Measurements from ENCODE around the gene TMPRSS7.
A peak's percentile ranks its signal among the peaks of the same experiment; 100 is the strongest.

The TMPRSS7 gene

DNA sequence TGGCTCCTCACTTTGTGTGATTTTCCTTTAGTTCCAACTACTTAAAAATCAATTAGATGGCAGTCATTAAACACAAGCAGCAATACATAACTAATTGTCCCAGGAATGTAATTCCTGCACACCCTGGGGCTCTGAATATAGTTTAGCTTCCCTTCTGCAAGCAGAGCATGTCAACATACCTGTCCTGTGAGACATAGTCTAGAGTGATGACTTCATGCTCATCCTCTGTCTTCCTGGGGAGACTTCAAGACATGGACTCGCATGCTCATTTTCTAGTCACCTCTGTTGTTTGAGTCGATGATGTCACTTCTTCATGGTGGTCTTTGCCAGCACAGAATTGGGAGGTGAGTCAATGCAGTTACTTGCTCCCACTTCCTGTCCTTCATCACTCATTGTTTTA lies 67.4 kb downstream of the TMPRSS7 start:
- DNase-seq, result no peak

DNA sequence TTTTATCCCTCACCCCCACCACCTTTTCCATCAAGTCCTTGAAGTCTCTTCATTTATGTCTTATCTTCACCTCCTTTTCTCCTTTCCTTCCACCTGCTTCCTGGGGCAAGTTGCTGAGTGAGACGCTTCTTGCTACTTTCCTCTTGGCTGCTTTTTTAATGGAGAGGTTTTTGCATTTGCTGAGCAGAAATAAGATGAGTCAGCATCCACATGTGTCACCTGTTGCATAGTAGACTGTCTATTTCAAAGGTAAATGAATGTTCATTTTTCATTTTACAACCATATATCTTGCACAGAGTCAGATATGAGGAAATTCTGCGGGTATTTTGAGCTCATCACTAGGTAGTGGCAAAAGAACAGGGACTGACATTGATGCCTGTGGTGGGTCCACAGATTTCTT lies 70.2 kb downstream of the TMPRSS7 start:
- no peak for DNase-seq

DNA sequence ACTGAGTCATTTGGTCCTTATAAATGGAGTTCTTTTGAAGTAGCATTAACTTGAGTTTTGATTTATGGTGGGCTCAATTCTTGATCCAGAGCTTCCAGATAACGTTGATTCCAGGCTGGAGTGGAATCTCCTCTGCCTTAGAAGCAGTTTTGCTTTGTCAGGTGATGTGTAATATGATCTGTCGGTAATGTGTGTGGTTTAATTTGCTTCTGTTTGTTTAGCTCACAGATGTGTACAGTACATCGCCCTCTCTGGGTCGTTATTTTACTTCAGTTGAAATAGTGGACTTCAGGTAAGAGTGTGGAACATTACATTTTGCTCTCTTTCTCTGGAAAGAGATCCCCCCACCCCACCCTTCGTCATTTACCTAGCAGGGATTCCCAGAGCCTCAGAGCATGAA lies 74.8 kb downstream of the TMPRSS7 start:
- no peak for DNase-seq

DNA sequence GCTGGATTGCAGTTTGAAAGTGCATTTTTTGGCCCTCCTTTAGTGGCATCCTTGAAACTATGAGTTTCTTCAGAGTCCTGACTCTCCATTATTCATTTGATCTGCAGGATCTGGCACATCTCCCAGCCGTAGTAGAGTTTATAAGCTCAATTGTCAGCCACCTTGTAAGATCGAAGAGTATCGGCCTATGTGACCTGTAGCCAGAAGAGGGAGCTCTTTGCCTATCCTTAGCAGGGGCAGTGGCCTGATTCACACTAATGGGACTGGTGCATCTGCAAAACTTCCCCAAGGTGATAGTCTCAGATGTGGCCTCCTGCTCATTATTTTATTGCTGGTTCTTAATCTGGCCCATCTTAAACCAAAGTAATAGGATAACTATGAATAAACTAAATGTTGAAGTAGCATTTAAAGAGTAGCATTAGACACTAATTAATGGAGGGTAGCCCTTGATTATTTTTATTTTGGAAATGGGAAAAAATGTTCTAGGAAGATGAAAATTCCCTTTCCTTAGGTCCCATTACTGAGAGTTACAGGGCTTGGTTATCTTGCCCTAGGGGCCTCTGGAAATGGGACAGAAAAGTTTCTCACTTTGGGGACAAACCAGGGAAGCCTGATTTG lies 77.4 kb downstream of the TMPRSS7 start:
- peak; percentile 81 for DNase-seq

DNA sequence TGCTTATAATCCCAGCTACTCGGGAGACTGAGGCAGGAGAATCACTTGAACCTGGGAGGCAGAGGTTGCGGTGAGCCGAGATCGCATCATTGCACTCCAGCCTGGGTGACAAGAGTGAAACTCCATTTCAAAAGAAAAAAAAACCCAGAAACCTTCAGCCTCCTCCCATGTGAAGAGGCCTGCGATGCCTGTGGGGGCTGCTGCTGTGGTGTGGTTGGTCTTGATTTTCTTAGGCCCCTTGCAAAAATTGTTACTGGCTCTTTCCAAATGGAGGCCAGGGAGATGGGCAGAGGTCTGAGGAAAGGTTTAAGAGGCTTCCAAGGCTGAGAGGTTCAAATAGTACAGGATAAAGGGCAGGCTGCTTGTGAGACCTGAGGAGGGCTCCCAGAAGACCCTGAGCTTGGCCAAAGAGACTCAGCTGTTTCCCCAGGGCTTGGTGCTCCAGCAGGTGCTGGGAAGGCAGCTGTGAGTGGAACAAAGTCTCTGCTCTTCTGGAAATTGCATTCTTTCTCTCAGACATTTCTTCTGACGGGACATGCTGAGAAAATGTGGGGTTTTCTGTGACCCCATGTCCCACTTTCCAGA lies 80.1 kb downstream of the TMPRSS7 start:
- DNase-seq, result no peak

DNA sequence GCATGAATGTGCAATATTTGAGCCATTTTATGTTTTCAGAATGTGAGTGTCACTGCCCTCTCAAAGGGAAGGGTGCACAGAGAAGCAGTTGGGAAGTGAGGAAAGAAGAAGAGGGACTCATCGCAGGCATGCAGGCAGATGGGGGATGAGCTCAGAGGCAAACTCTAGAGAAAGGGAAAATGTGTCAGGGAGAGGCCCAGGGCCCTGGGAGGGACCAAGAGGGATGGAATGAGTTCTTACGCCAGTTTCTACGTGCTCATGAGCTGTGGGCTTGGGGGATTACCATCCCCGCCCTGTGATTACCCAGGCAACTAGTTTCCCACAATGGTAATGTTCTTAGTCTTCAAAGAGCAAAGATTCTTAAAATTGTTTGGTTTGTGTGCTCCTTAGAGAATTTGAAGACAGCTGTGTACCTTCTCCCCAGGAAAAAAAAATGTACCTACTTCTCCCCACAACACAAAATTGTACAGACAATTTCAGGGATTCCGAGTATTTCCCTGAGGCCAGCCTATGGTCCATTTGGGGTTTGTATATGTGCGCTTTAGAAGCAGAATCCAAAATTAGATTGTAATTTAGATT lies 80.7 kb downstream of the TMPRSS7 start:
- no peak for DNase-seq

DNA sequence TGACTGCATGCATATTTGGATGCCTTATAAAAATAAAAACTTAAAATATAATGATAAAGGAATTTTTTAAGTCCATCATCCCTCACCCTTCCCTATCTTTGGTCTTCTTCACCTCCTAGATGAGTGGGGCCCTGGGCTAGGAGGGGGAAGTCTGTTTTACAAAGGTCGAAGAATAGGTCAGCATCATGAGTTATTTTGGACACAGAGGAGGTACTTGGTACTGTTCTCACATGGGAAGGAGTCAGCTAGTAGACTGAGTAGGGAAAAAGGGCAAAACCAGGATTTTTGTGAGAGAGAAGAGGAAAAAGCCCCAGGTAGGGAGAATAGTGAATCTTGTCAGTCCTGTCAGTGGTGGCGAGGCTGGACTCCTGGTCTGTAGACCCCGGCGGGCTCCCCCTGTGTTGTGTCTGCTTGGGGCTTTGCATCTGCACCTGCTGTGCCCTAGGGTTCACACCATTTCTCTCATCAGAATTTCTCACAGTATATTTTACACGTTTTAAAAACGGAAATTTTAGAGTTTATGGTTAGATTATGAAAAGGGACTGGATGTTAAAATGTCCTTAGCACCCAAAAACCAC lies 81.4 kb downstream of the TMPRSS7 start:
- no peak for DNase-seq

DNA sequence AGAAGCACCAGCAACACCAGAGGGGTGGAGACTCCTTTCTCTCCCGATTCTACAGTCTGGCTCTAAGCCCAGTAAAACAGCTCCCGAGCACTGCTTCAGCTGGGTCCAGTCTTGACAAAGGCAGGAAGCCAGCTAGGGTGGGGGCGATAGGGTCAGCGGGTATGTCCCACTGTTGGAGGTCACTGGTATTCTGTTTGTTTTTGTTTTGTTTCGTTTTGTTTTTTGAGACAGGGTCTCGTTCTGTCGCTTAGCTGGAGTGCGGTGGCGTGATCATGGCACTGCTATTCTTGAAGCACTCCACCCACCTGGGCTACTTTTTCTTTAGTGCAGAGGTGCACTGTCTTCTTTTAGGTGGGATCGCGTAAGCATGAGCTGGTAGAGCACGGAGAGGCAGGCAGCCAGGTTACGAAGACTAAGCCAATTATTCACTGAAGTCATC lies 82.2 kb downstream of the TMPRSS7 start:
- DNase-seq, result no peak

DNA sequence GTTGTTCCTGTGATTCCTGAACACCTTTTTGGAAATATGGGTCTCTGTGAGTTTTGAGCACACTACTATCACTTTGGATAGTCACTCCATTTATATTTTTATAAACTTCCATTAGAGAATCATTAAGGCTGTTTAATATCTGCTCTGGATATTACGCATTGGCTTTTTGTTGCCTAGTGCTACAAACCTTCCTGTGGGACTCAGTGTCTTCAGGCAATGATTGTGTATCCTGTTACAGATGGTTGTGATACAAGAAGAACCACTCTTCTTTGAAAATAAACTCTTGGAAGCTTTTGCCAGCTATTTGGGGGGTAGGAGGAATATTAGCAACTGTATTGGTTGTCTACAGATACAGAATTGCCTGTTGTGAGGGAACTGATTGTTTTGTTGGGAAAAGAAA lies 82.9 kb downstream of the TMPRSS7 start:
- no peak for DNase-seq

DNA sequence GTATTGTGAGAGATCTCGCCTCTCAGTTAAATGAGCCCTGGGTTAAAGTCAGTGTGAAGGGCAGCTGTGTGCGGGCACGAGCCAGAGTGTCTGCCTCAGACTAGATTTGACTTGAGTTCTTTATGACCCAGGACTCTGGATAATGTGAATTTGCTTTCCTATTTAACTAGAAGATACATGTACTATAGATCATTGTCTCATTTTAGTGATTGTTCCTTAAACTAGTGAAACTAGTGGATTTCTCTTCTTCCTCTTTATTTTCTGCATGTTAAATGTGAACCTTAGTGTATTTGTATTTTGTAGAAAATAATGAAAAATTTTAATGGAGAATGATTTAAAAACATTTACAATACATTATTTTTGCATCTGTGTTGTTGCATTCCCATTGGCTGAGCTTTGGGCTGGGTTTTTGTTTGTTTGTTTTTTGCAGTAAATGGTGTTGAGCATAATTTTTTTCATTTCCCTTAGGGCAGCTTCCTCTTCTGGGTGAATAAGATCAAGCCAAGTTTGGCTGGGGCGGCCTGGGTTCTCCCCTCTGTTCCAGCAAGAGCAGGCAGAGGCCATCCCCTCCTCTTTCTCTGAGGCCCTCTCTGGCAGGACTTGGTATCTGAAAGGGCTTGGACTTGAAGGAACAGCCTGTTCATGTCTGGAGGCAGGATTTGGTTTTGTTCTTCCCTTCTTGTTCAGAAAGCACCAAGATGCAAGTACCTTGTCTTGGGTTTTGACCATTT lies 83.5 kb downstream of the TMPRSS7 start:
- no peak for DNase-seq

DNA sequence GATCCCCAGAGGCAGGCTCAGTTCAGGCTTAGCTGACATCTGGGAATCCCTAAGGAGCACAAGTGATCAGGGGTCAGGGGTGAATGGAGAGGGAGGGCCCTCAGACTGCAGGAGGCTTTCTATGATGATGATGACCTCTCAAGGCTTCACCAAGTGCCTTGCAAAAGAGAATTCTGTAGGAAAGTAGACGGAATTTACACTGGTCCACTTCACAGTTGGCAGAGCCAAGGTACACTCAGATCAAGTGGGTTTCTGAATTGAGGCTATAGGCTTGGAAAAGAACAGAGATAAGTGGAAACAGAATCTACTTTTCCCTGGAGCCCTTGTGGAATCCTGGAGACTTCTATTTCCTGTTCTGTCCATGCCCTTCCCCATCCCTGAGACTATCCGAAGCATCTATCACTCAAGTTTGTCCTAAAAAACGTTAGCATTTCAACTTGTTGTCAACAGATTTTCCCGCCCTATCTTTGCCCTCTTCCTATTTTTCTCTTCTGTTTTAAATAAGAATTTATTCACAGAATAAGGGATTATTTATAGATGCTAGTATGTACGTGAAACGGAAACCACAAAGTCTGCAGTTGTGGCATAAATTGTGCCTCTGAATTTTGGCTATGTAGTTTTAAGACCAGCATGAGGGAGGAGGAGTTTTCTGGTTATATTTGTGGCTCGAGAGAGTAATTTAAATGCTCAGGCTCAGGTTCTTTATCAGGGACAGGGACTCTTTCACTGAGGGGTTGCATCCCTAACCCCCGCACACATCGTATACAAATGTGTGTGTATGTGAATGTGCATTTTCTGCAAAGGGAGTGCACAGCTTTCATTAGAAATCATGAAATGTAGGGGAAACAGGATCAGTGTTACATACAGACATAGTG lies 85.7 kb downstream of the TMPRSS7 start:
- peak; percentile 38 for DNase-seq

DNA sequence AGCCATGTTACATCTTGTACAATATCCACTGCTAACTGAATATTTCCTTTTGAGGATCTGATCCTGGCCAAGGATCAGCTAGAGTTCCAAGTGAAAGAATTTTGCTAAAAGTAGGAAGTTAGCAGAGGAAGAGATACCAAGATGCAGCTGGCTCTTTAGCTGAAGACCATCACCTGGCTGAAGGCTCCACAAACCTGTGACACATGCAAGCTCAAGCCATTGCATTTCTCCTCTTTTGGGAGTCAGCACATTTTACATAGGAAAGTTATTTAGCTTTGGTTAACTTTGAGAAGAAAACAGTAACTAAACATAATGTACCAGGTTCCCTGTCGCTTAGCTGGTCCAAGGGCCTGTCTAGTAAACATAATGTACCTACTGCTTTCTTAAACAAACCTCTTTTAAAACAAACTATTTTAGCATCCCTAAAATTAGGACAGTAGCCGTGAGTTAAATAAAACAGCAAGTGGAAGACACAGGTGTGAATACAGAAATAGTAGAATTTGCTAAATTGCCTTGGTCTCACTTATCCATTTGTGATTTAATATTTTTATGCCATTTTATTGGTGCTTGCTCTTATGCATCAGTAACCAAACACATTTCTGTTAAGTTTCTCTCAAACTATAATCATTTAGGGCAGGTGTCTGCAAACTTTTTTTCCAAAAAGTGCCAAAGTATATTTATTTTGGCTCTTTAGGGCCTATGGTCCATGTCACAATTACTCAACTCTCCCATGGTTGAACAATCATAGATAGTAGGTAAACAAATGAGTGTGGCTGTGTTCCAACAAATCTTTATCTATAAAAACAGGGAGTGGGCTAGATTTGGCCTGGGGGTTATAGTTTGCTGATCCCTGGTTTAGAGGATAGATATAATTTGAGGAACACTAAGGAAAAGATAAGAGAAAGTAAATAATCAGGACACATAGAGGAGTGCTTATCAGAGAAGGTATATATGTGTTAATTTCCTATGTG lies 87.3 kb downstream of the TMPRSS7 start:
- DNase-seq, result no peak

DNA sequence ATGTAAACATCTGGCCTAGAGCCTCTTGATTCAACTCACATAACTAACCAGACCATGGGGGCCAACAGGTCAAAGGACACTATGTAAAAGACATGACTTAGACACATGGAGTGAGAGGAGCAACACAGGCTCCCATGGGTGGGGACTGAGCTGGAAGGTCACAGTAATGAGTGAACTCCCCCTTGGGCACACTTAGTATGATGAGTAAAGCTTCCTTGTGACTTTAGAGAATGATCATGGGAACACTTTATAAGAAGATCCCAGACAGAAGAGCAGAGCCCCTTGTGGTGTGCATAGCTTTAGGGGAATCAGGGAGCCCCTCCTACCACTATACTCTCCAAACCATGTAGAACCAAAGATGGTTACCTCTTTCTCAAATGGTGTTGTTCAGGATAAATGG lies 88.3 kb downstream of the TMPRSS7 start:
- DNase-seq, result no peak

DNA sequence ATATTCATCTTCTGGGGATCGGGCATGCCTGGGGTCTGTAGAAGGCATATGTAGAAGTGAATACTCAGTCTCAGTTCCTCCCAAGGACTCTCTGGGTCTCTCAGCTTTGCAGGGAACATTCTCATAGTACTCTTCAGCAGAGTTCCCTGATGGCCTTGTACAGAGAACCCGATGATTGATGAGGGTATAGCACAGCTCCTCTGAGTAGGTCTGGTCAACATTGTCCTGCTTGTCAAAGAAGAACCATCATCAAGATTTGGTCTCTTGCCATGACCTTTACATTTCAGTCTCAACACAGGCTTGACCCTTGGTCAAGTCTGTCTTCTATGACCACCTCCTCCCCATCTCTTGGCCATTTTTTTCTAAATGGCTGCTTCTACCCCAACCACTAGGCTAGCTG lies 89.0 kb downstream of the TMPRSS7 start:
- no peak for DNase-seq

DNA sequence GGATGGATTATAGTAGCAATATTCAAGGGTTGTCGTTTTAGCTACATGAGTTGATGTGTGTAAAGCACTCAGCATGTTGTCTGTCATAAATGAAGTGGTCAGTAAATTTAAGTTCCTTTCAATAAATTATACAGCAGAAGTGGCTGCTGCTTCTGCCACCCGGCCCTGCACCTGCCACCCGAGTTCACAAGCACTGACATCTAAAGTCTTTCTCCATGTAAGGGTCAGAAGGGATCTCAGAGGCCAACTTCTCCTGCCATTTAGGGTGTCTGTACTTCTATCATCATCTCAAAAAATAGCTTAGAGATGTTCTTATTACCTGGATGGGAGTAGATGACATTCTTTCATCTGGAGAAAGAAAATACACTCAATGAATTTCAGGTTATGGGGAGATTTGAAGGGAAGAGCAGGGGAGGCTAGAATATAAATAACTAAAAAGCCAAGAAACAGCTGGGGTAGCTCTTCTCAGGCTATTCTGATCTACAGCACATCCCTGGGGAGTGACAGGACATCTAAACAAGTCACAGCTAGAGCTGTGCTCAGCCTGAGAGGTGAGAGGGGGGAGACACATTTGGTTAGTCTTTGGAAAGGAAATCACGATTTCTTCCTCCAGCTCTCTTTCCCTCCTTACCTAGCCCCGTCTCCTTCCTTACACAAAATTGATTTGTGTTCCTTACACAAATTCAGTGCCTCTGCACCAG lies 90.5 kb downstream of the TMPRSS7 start:
- no peak for DNase-seq

DNA sequence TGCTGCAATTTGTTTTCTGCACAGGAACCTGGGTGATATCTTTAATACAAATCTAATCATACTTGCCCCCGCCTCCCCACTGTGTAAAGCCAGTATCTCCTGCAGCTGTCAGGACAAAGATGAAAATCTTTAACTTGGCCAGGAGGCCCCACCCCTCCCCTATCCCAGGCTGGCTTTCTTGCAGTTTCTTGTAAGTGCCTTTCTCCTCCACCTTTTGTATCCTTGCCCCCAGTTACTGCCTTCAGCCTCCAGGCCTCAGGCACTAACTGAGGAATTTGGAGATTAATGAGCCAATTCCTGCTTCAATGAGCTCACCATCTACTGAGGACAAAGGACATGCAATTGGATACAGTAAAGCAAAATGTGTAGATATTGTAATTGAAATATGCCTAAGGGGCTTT lies 92.0 kb downstream of the TMPRSS7 start:
- DNase-seq, result peak; percentile 34

DNA sequence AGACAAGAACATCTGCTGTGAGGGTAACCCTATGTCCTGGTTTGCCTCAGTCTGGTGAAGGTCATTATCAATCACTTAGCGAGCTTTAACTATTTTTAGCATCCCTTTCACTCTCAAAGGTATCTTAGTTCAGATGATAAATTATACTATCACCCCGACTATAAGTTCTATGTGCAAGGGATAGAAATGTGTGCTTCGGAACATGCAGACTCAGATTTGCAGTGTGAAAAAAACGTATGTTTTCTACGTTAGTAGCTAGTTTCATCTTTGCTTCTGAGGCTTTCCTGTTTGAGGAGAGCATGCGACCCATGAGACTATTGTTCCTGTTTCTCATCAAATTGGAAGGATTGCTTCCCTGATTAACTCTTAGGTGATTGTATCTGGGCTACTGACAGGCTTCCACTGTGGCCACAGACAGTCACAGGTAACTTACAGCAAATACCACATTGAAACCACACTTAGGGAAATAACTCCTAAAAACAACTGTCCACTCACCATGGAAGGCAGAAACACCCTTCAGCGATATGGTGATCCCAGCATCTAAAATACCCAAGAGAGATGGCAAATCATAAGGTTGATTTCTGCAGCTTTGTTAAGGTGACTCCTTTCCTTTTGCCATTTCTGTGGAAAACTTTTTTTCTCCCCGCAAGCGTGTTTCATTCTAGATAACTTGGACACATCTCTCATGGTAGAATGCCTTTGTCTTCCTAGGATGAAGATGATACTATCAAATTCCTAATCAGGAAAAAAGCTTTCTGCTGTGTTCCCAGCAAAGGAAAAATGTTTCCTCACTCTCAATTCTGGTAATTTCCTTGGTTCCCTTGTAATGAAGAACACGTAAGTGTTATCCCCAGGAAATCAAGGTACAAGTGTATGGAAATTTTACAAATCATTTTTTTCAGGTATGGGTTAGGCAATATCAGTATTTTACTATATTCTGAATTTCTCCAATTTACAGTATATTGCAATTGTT lies 93.3 kb downstream of the TMPRSS7 start:
- peak; percentile 30 for DNase-seq

DNA sequence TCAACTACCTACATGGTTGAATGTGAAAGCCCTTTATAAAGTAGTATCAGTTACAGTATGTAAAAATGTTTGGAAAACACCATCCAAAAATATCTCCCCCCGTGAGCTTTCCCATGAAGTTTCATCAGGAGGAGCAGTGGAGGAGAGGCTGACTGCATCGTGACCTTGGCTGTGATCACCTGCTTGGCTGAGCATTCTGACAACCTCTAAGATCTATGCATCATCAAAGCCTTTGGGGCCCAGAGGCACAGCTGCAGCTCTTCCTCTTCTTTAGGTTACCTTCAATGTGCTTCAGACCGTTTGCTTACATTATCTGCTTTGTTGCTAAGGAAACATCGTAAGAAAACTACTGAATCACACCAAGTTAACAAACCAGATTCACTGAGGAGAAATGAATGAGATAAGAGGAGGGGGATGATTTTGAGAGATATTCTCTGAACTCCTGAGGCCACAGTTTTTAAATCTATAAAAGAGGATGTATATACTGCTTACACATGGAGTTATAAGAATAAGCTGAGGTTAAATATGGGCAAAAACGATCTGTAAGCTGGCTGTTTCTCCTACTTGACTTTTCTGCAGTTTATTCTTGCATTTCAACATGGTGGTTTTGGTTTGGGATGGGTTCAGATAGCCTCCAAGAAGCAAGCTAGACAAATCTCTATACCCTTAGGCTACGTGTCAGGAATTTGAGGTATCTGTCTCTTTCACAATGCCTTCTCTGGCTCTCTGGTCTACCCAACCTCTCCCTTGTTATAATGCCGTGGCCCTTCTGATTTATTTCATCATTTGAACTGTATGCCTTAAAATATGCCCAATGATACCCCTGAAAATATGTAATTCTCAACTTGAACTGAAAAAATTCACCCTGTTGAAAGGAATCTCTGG lies 94.5 kb downstream of the TMPRSS7 start:
- DNase-seq, result peak; percentile 88

Measured in CD4-positive, alpha-beta T cell treated with Interleukin-17A for 1 hour (primary cell).